Left lung (tissue), 10 donors: Measurements from ENCODE around the gene SAMHD1. TPM values are rescaled to one million over a fixed set of nuclear protein-coding genes. Genes with fewer than 3 reads are reported as not detected.
A peak's percentile ranks its signal among the peaks of the same experiment; 100 is the strongest.

ENCODE experiments used
- ATAC-seq: fragments of 200-7000 bp; cut with Tn5 transposase; one replicate; pipeline ENCODE4 v1.9.1; 2020; ENCODE audit warnings: moderate library complexity
- DNase-seq, 4 donors: peaks; one replicate each; pipeline ENCODE4 v3.0.0-alpha.2; 2013 to 2020
- H3K27ac ChIP-seq, 2 donors: fragments of 200-600 bp; sonication (generic) in 1 of 2; one replicate each; pipeline versions ENCODE4 v1.5.0 to v1.8.0; 2020 to 2021
- H3K27me3 ChIP-seq, 2 donors: fragments of 200-600 bp; sonication (generic) in 1 of 2; one replicate each; pipeline versions ENCODE4 v1.5.0 to v1.8.0; 2020 to 2021
- H3K36me3 ChIP-seq, 2 donors: fragments of 200-600 bp; sonication (generic) in 1 of 2; one replicate each; pipeline versions ENCODE4 v1.5.0 to v1.8.0; 2020 to 2021
- H3K4me1 ChIP-seq, 2 donors: fragments of 200-600 bp; one replicate each; pipeline ENCODE4 v1.8.0; 2021
- H3K4me3 ChIP-seq, 2 donors: fragments of 200-600 bp; sonication (generic) in 1 of 2; one replicate each; pipeline versions ENCODE4 v1.5.0 to v1.8.0; 2020 to 2021; ENCODE audit warnings: mild to moderate bottlenecking in 1 of 2
- H3K9me3 ChIP-seq, 2 donors: fragments of 200-600 bp; sonication (generic) in 1 of 2; one replicate each; pipeline versions ENCODE4 v1.5.0 to v1.8.0; 2020 to 2021
- CTCF ChIP-seq, 2 donors: fragments of 200-600 bp; sonication (generic) in 1 of 2; IDR thresholded peaks; one replicate each; pipeline versions ENCODE4 v1.5.0 to v1.8.0; 2021; ENCODE audit warnings: antibody characterized with exemption in 2 of 2
- intact Hi-C, 2 donors: fragments of 100-400 bp; cut with DNase I; formaldehyde crosslinking; loops; one replicate each; pipeline versions ENCODE4 v1.11.2 to v1.14.2; 2022
- polyA plus RNA-seq, 6 donors: library from polyadenylated mRNA; unstranded; fragments of 120-200 nt; gene quantifications; one replicate each; pipeline ENCODE4 v1.2.1, GENCODE V29; 2013; ENCODE audit not compliant: insufficient read length in 6 of 6
- total RNA-seq, 2 donors: library from RNA; stranded (reverse); fragmentation: NEBNext Ultra II Directional; extraction: Animal tissue kit (Norgen Biotek cat#: 25700); gene quantifications; one replicate each; pipeline ENCODE4 v1.2.1, GENCODE V29; 2021
- donor health status: DM: no; HTN: yes; CAD: no.
- donor health status: DM: no; HTN: no; CAD: no.

The SAMHD1 gene
- total and polyA plus RNA-seq, 8 donors, result 31.8 to 197 (median 38.7) TPM

- DNase-seq (no peak), ATAC-seq (peak; percentile 43)
- Histone ChIP-seq H3K9me3 (peaks cover 0 to 4% of the 10 kb centered on the region in 2 donors), H3K4me1 (peaks cover 36 to 54% of the 10 kb centered on the region in 2 donors), H3K27ac (peak overlapping the region; percentile 65 to 73), H3K36me3 (no peaks in the 10 kb centered on the region), H3K4me3 (no peak overlapping the region), H3K27me3 (no peaks in the 10 kb centered on the region)
- no peak for TF ChIP-seq CTCF (IDR thresholded peaks at IDR 0.05)
- intact Hi-C loops, result no loop called here
These were observed 99.3 kb downstream of the SAMHD1 start for GRCh38 chr20:36852187-36852586.

- Histone ChIP-seq H3K4me1 (peaks cover 29 to 54% of the 10 kb centered on the region in 2 donors), H3K36me3 (no peaks in the 10 kb centered on the region), H3K27me3 (no peaks in the 10 kb centered on the region), H3K4me3 (no peak overlapping the region), H3K9me3 (peaks cover 0 to 4% of the 10 kb centered on the region in 2 donors), H3K27ac (peak overlapping the region; percentile 65 to 73)
- DNase-seq (no peak), ATAC-seq (no peak)
- intact Hi-C loops, result no loop called here
- no peak for TF ChIP-seq CTCF (IDR thresholded peaks at IDR 0.05)
These were observed 100.0 kb downstream of the SAMHD1 start for GRCh38 chr20:36851490-36851889.

- Histone ChIP-seq H3K36me3 (no peaks in the 10 kb centered on the region), H3K4me3 (no peak overlapping the region), H3K27ac (no peak overlapping the region), H3K27me3 (no peaks in the 10 kb centered on the region), H3K4me1 (peaks cover 22 to 47% of the 10 kb centered on the region in 2 donors), H3K9me3 (peaks cover 0 to 4% of the 10 kb centered on the region in 2 donors)
- intact Hi-C loops, result no loop called here
- ATAC-seq (no peak), DNase-seq (no peak)
- TF ChIP-seq CTCF (IDR thresholded peaks at IDR 0.05), result no peak
These were observed 100.7 kb downstream of the SAMHD1 start for GRCh38 chr20:36850759-36851158.

GRCh38 chr20:36849333-36850065, 102.0 kb downstream of the SAMHD1 start:
- no peak for TF ChIP-seq CTCF (IDR thresholded peaks at IDR 0.05)
- DNase-seq (no peak), ATAC-seq (no peak)
- Histone ChIP-seq H3K27ac (peak overlapping the region; percentile 33 to 68), H3K9me3 (peaks cover 0 to 4% of the 10 kb centered on the region in 2 donors), H3K27me3 (no peaks in the 10 kb centered on the region), H3K4me1 (peaks cover 17 to 39% of the 10 kb centered on the region in 2 donors), H3K4me3 (no peak overlapping the region), H3K36me3 (no peaks in the 10 kb centered on the region)
- intact Hi-C loops, result no loop called here

GRCh38 chr20:36848677-36849076, 102.8 kb downstream of the SAMHD1 start:
- no peak for DNase-seq
- peaks cover 15 to 41% of the 10 kb centered on the region in 2 donors for H3K4me1 ChIP-seq

More at GRCh38 chr20:36848677-36849076, 102.8 kb downstream of the SAMHD1 start:
- no peak for TF ChIP-seq CTCF (IDR thresholded peaks at IDR 0.05)
- H3K9me3 ChIP-seq, result peaks cover 0 to 4% of the 10 kb centered on the region in 2 donors
- H3K27me3 ChIP-seq, result no peaks in the 10 kb centered on the region
- no peak for ATAC-seq
- H3K27ac ChIP-seq, result peak overlapping the region; percentile 39 to 68
- intact Hi-C loops, result no loop called here
- no peak overlapping the region for H3K4me3 ChIP-seq
- no peaks in the 10 kb centered on the region for H3K36me3 ChIP-seq
